HEK293 (cell line): ENCODE measurements around the gene TANC1.

ENCODE experiments used
- CTCF ChIA-PET: fragments of 350-600 bp; formaldehyde crosslinking; extraction: SDS; loops from one replicate; lab custom pipeline; 2021; ENCODE audit warnings: antibody characterized with exemption; lab: Yijun Ruan, JAX
- POLR2A ChIA-PET: fragments of 300-600 bp; formaldehyde crosslinking; extraction: SDS; loops from one replicate; lab custom pipeline; 2020; ENCODE audit warnings: antibody characterized with exemption, inconsistent platforms; lab: Yijun Ruan, JAX
- H3K27ac ChIP-seq: fragments of 200-500 bp; sonication (Bioruptor generic); 2 replicates; pipeline ENCODE4 v1.5.1; 2014; ENCODE audit warnings: low read depth, low read length, control low read depth, inconsistent platforms; ENCODE audit errors: extremely low read depth
- H3K36me3 ChIP-seq, 2 experiments: fragments of 200-500 bp in 1 of 2; sonication (Bioruptor generic) in 1 of 2; 1 replicate in 1 of 2; 2 replicates in 1 of 2; pipeline ENCODE4 v1.5.1; 2014 to 2017; ENCODE audit warnings: inconsistent platforms in 2 of 2, low read length in 2 of 2; ENCODE audit not compliant: control insufficient read depth in 2 of 2, insufficient read depth in 1 of 2
- H3K4me1 ChIP-seq: fragments of 200-500 bp; sonication (Bioruptor generic); 2 replicates; pipeline ENCODE4 v1.5.1; 2014; ENCODE audit warnings: mild to moderate bottlenecking, low read length, inconsistent platforms; ENCODE audit not compliant: control insufficient read depth, insufficient read depth
- H3K4me3 ChIP-seq: 2 replicates; pipeline ENCODE4 v1.5.1; 2011; ENCODE audit warnings: low read depth, mild to moderate bottlenecking, control low read depth, low read length, moderate library complexity
- H3K9me3 ChIP-seq: fragments of 200-500 bp; sonication (Bioruptor generic); 2 replicates; pipeline ENCODE4 v1.5.1; 2014; ENCODE audit warnings: low read depth, low read length, inconsistent platforms; ENCODE audit not compliant: control insufficient read depth, insufficient read depth
- BCL6B ChIP-seq: fragments of 450-650 bp; formaldehyde crosslinking; IDR thresholded peaks from 2 replicates; pipeline ENCODE4 v1.5.1; 2017; ENCODE audit warnings: missing biosample characterization, missing genetic modification characterization
- FEZF1 ChIP-seq: fragments of 450-650 bp; formaldehyde crosslinking; IDR thresholded peaks from 2 replicates; pipeline ENCODE4 v1.5.1; 2016; ENCODE audit warnings: missing biosample characterization, missing genetic modification characterization
- PATZ1 ChIP-seq: fragments of 450-650 bp; formaldehyde crosslinking; IDR thresholded peaks from 2 replicates; pipeline ENCODE4 v1.5.1; 2016; ENCODE audit warnings: missing biosample characterization, missing genetic modification characterization
- PRDM10 ChIP-seq: fragments of 450-650 bp; formaldehyde crosslinking; IDR thresholded peaks from 2 replicates; pipeline ENCODE4 v1.5.1; 2016; ENCODE audit warnings: missing biosample characterization, missing genetic modification characterization
- PRDM6 ChIP-seq: fragments of 450-650 bp; formaldehyde crosslinking; IDR thresholded peaks from 2 replicates; pipeline ENCODE4 v1.5.1; 2017; ENCODE audit warnings: missing biosample characterization, missing genetic modification characterization
- WT1 ChIP-seq: fragments of 450-650 bp; formaldehyde crosslinking; IDR thresholded peaks from 2 replicates; pipeline ENCODE4 v1.5.1; 2016; ENCODE audit warnings: missing biosample characterization, missing genetic modification characterization
- ZBTB17 ChIP-seq: fragments of 450-650 bp; formaldehyde crosslinking; IDR thresholded peaks from 2 replicates; pipeline ENCODE4 v1.5.1; 2016; ENCODE audit warnings: missing biosample characterization, missing genetic modification characterization
- ZBTB7A ChIP-seq: fragments of 450-650 bp; formaldehyde crosslinking; IDR thresholded peaks from 2 replicates; pipeline ENCODE4 v1.5.1; 2016; ENCODE audit warnings: low read depth, missing biosample characterization, missing genetic modification characterization
- ZIC2 ChIP-seq: fragments of 450-650 bp; formaldehyde crosslinking; IDR thresholded peaks from 2 replicates; pipeline ENCODE4 v1.5.1; 2016; ENCODE audit warnings: missing biosample characterization, missing genetic modification characterization
- ZNF10 ChIP-seq: fragments of 450-650 bp; formaldehyde crosslinking; IDR thresholded peaks from 2 replicates; pipeline ENCODE4 v1.5.1; 2017; ENCODE audit warnings: missing biosample characterization, missing genetic modification characterization
- ZNF335 ChIP-seq: fragments of 450-650 bp; formaldehyde crosslinking; conservative IDR thresholded peaks from 2 replicates; pipeline ENCODE4 v1.5.1; 2016; ENCODE audit warnings: missing biosample characterization, missing genetic modification characterization
- ZNF426 ChIP-seq: fragments of 450-650 bp; formaldehyde crosslinking; IDR thresholded peaks from 2 replicates; pipeline ENCODE4 v1.5.1; 2017; ENCODE audit warnings: missing biosample characterization, missing genetic modification characterization, mild to moderate bottlenecking, inconsistent platforms, moderate library complexity
- ZNF549 ChIP-seq: fragments of 450-650 bp; IDR thresholded peaks from 2 replicates; pipeline ENCODE4 v1.5.1; 2018; ENCODE audit warnings: missing biosample characterization, missing genetic modification characterization, mild to moderate bottlenecking, inconsistent platforms, moderate library complexity
- ZNF76 ChIP-seq: fragments of 450-650 bp; formaldehyde crosslinking; IDR thresholded peaks from 2 replicates; pipeline ENCODE4; 2016; ENCODE audit warnings: low read depth, missing biosample characterization, missing genetic modification characterization, borderline replicate concordance
- ZNF791 ChIP-seq: fragments of 450-650 bp; formaldehyde crosslinking; IDR thresholded peaks from 2 replicates; pipeline ENCODE4 v1.5.1; 2016; ENCODE audit warnings: missing biosample characterization, missing genetic modification characterization
- TF ChIP-seq, protein P1 (sequence below): fragments of 450-650 bp; formaldehyde crosslinking; conservative IDR thresholded peaks from 2 replicates; pipeline ENCODE4 v1.5.1; 2016; ENCODE audit warnings: low read depth, missing biosample characterization, missing genetic modification characterization

The TANC1 gene

DNA sequence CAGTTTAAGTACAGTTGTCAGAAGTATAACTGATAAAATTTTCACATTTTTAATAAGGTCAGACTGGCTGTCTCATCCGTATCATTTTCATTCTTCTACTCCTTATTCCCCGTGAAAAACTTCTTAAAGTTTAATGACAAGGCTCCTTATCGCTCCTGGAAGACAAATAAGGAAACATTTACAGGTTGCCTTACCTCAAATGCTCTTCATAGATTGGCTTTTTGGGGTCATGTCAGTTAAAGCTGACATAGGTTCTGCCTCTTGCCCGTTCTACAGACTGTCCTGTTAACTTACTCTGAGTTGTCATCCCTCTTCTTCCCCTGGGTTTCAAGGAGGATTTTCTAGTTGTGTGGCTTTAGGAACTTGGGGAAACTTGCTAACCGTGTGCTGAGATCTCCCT, 75.3 kb downstream of the TANC1 start (continued):
- TF ChIP-seq PATZ1 = no peak
- TF ChIP-seq ZNF10 (tag by site-specific recombination) = no peak
- no peak for TF ChIP-seq PRDM6
- no peak for TF ChIP-seq ZNF791
- no peak for TF ChIP-seq ZNF335 (tag by site-specific recombination)
- no peak for TF ChIP-seq ZBTB7A (tag by site-specific recombination)
- TF ChIP-seq, protein P1, sequence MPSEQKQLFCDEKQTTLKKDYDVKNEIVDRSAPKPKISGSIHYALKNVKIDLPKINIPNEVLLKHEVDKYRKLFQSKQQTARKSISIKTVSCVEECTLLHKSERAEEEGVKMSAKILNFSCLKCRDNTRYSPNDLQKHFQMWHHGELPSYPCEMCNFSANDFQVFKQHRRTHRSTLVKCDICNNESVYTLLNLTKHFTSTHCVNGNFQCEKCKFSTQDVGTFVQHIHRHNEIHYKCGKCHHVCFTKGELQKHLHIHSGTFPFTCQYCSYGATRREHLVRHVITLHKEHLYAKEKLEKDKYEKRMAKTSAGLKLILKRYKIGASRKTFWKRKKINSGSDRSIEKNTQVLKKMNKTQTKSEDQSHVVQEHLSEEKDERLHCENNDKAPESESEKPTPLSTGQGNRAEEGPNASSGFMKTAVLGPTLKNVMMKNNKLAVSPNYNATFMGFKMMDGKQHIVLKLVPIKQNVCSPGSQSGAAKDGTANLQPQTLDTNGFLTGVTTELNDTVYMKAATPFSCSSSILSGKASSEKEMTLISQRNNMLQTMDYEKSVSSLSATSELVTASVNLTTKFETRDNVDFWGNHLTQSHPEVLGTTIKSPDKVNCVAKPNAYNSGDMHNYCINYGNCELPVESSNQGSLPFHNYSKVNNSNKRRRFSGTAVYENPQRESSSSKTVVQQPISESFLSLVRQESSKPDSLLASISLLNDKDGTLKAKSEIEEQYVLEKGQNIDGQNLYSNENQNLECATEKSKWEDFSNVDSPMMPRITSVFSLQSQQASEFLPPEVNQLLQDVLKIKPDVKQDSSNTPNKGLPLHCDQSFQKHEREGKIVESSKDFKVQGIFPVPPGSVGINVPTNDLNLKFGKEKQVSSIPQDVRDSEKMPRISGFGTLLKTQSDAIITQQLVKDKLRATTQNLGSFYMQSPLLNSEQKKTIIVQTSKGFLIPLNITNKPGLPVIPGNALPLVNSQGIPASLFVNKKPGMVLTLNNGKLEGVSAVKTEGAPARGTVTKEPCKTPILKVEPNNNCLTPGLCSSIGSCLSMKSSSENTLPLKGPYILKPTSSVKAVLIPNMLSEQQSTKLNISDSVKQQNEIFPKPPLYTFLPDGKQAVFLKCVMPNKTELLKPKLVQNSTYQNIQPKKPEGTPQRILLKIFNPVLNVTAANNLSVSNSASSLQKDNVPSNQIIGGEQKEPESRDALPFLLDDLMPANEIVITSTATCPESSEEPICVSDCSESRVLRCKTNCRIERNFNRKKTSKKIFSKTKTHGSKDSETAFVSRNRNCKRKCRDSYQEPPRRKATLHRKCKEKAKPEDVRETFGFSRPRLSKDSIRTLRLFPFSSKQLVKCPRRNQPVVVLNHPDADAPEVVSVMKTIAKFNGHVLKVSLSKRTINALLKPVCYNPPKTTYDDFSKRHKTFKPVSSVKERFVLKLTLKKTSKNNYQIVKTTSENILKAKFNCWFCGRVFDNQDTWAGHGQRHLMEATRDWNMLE (tag by site-specific recombination) = no peak
- TF ChIP-seq ZNF549 = no peak
- TF ChIP-seq ZNF426 (tag by site-specific recombination) = no peak

GRCh38 chr2:159044804-159045286, 76.4 kb downstream of the TANC1 start:
- no peak overlapping the region for H3K27ac ChIP-seq
- no peaks in the 10 kb centered on the region for H3K9me3 ChIP-seq
- no peak for TF ChIP-seq ZNF76 (tag by site-specific recombination)
- peak; percentile 54; the same call in 1 of the 2 replicates for TF ChIP-seq ZBTB17 (tag by site-specific recombination)
- TF ChIP-seq BCL6B = no peak
- peak; percentile 75 for TF ChIP-seq ZIC2 (tag by site-specific recombination)
- TF ChIP-seq PRDM10 (tag by site-specific recombination) = peak; percentile 40; the same call in 1 of the 2 replicates
- 0 out of 2 replicates have a peak, but pooled peaks have one; percentile 8 for TF ChIP-seq FEZF1 (tag by site-specific recombination)
- TF ChIP-seq WT1 = peak; percentile 61; the same call in 1 of the 2 replicates
- no peak overlapping the region for H3K4me3 ChIP-seq
- ChIA-PET POLR2A (no interaction called here), CTCF (interaction anchor here (1.8 kb wide), 1 partner anchor 74 kb away, joined by 7 read pairs; no protein-coding TSS in a partner anchor)
- H3K4me1 ChIP-seq = peaks cover 9% of the 10 kb centered on the region
- H3K36me3 ChIP-seq = peaks cover 0 to 9% of the 10 kb centered on the region in 2 experiments; a peak in 1 of 3 replicates
